GM21737 (cell line): ENCODE results near the gene CKMT2.

ENCODE experiments used
- ATAC-seq: cut with Tn5 transposase; IDR thresholded peaks from one replicate; pipeline ENCODE4 v1.9.1; 2021; ENCODE audit warnings: mild to moderate bottlenecking, moderate library complexity; ENCODE audit not compliant: unreplicated experiment

Gene CKMT2

GRCh38 chr5:81302596-81302995, 69.5 kb downstream of the CKMT2 start:
- ATAC-seq, result no peak

DNA sequence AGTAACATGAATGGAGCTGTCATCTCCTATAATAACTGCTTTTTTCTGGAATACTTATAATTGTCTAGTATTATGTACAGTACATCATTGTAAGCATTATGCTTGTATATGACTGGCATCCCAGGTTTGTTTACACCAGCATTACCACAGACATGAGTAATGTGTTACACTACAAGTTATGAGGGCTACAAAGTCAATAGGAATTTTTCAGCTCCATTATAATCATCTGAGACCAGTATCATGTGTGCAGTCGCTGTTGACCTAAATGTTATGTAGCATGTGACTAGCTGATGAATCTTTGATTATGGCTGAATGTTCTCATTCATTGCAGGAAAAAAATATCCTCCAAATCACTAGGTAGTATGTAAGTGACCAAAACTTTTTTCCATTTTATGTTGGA, 70.4 kb downstream of the CKMT2 start:
- ATAC-seq, result no peak

DNA sequence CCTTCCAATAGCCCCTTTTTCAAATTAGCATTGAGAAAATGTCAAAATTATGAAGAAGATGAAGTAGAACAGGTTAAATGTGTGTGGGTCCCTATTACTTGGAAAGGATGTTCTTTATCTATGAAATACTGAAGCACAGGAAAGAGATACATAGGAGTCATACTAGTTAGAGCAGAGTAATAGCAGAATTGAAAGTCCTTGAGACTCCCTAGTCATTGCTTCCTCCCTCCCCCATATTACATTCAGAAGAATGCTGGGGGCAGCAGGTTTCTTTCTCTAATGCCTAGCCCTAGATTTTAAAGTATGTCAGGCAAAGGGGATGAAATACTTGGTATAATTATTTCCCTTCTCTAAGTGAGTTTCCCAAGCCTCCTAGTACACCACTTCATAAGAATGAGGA, 72.7 kb downstream of the CKMT2 start:
- ATAC-seq, result no peak

GRCh38 chr5:81308836-81309235, 75.7 kb downstream of the CKMT2 start:
- ATAC-seq, result no peak

DNA sequence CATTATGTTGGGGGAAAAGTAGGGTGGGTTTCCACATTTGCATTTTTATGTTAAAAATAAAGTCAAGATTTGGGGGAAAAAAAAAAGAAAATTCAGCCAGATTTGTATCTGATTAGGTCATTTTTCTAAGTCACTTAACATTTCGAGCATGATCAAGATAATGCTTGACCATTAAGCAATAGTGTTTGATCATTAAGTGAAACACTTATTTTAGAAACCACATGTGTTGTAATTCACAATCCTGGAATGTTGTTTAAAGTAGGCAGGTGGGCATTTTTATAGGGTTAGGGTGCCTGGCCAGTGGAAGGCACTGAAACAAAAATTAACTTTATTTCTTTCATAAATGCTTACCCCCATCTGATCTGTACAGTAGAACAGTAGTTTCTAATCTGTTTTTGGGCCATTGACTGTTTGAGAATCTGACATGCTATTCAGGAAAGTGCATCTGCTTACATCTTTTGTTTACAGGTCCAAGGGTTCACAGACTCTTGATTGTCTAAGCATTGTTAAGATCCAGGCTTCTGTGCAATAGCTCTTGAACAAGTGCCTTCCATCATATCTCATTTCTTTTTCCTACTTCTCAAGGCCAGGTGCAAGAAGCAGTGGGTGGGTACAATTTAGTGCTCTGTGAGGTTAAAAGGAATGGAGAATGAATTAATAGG, 77.4 kb downstream of the CKMT2 start:
- ATAC-seq, result no peak

- no peak for ATAC-seq
These were observed 80.2 kb downstream of the CKMT2 start for GRCh38 chr5:81313278-81313677.

- no peak for ATAC-seq
These were observed 80.6 kb downstream of the CKMT2 start for GRCh38 chr5:81313686-81314085.

DNA sequence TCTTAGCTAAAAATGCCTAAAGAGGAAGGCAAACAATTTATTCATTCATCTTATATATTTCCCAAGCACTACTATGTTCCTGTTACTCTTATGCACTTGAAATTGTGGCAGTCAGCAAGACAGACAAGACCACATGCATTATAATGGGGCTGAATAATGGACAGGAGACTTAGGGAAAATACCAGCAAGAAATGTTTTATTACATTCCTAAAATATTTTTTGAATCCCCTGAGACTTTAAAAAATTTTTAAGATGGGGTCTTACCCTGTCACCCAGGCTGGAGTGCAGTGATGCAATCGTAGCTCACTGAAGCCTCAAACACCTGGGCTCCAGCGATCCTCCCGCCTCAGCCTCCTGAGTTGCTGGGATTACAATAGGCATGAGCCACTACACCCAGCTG, 81.5 kb downstream of the CKMT2 start:
- ATAC-seq, result no peak

DNA sequence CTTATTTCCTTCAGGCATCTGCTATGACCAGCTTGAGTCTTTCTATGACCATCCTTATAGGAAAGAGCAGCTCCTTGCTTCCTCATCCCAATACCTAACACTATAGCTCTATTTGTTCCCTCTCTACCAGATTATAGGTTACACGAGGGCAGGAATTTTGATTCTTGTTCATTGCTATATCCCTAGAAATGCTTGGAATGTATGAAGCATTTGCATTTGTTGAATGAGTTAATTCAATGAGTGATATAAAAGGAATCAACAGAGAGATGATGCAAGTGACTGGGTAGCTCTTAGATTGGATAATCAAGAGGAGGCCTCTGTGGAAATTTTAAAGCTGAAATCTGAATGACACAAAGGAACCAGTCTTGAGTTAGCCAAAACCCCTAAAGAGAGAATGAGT, 82.2 kb downstream of the CKMT2 start:
- no peak for ATAC-seq

DNA sequence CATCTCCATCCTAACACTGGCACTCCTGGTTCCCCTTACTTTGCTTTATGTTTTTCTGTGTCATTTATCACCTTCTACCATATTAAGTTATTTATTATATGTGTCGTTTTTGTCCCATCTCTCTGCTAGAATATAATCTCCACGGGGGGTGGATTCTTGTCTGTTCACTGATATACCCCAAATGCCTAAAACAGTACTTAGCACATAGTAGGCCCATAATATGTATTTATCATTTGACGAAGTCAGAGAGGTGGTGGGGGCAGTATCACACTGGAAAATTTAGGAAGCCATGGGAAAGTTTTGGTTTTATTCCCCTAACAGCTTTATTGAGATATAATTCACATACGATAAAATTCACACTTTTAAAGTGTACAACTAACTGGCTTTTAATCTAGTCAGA, 82.7 kb downstream of the CKMT2 start:
- no peak for ATAC-seq
